Measurements from ENCODE around the gene HERC2. TPM values are rescaled to one million over a fixed set of nuclear protein-coding genes. Genes with fewer than 3 reads are reported as not detected.
"Not testable (repeated sequence)": the region's sequence is repeated elsewhere in the genome, so short reads cannot be mapped to it uniquely, and the experiment has no call there.

HERC2 gene
- total RNA-seq, 2 donors from 2014 or later = 36.7 to 42.9 TPM

DNA sequence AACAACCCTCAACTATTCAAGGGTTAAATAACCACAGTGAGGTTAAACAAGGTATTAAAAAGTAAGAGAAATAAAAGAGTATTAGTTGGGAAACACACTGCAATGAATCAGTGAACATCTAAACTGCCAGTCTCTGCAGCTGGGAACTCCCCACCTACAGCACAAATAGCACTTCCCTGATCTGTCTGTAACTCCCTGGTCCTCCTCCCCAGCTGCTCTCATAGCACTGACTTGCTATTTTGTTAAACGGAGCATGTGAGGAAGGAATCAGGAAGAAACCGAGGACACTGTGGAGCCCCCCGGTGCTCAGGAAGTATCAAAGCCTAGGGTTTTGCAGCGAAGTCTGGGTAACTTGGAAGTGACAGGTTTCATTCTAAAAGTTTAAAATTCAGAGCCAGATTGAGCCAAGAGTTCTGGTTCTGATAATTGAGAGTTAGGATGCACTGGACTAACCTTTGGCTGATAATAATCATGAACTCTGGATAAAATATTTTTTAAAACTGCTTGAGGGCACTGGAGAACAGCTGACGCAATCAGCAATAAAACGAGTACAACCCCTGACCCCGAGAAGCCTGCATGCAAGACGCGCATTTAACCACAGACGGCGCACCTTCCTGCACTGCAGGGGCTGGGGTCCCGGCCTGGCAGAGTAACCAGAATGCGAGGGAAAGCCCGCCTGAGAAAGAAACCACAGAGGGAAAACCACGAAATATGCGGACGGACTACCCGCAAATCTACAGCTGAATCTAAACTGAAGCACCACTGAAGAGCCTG is 118.7 kb downstream of the HERC2 start:
- peak in 1 of 2 donors; percentile 8 for DNase-seq
- ATAC-seq (replicated peaks in 1 of 2) = peak in 1 of 2 donors; percentile 49
- H3K27ac Mint-ChIP-seq = peak overlapping the region; percentile 65
- not testable (repeated sequence) for H3K27me3 Mint-ChIP-seq (ENCODE audit: low read depth); H3K4me1 Mint-ChIP-seq (ENCODE audit: low read depth); H3K9me3 Mint-ChIP-seq
- peaks cover 6 to 17% of the 10 kb centered on the region in 2 donors for H3K36me3 Mint-ChIP-seq (ENCODE audit: insufficient read depth in 2 of 2)
- H3K4me3 Mint-ChIP-seq = peak overlapping the region in 1 of 2 donors; percentile 67

DNA sequence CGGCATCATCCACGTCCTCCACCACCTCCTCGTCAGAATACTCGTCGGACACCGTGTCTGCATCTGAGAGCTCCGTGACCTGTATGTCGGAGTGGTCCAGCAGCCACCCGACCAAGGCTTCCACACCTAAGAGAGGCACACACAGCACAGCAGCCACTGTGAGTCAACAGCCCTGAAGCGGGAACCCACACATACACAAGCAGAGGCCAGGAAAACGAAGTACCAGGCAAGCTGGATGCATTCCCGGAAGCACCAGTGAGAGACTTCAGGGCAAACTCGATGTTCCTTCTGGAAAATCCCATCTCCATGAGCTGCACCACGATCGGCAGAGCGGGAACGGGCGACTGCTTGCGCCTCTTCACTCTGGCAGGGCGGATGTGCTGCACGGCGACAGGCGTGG is 119.9 kb downstream of the HERC2 start:
- H3K36me3 Mint-ChIP-seq (ENCODE audit: insufficient read depth in 2 of 2) = peaks cover 6 to 20% of the 10 kb centered on the region in 2 donors
- not testable (repeated sequence) for H3K27ac Mint-ChIP-seq, H3K4me3 Mint-ChIP-seq

GRCh38 chr15:28198215-28198614 is 123.8 kb downstream of the HERC2 start:
- H3K27ac Mint-ChIP-seq; H3K4me3 Mint-ChIP-seq; H3K9me3 Mint-ChIP-seq; H3K4me1 Mint-ChIP-seq (ENCODE audit: low read depth); H3K27me3 Mint-ChIP-seq (ENCODE audit: low read depth); ATAC-seq (replicated peaks in 1 of 2); DNase-seq: not testable (repeated sequence)
- H3K36me3 Mint-ChIP-seq (ENCODE audit: insufficient read depth in 2 of 2) = peaks cover 6 to 25% of the 10 kb centered on the region in 2 donors

More for the DNA sequence above, 119.9 kb downstream of the HERC2 start:
- not testable (repeated sequence) for H3K4me1 Mint-ChIP-seq (ENCODE audit: low read depth); ATAC-seq (replicated peaks in 1 of 2); H3K27me3 Mint-ChIP-seq (ENCODE audit: low read depth); H3K9me3 Mint-ChIP-seq; DNase-seq

- not testable (repeated sequence) for H3K4me3 Mint-ChIP-seq; H3K4me1 Mint-ChIP-seq (ENCODE audit: low read depth); H3K9me3 Mint-ChIP-seq; H3K27ac Mint-ChIP-seq; H3K27me3 Mint-ChIP-seq (ENCODE audit: low read depth)
- DNase-seq = peak in 1 of 2 donors; percentile 3
- peaks cover 6 to 25% of the 10 kb centered on the region in 2 donors for H3K36me3 Mint-ChIP-seq (ENCODE audit: insufficient read depth in 2 of 2)
- ATAC-seq (replicated peaks in 1 of 2) = peak; percentile 73 to 96
Observed at GRCh38 chr15:28197694-28198093, 124.3 kb downstream of the HERC2 start.

DNA sequence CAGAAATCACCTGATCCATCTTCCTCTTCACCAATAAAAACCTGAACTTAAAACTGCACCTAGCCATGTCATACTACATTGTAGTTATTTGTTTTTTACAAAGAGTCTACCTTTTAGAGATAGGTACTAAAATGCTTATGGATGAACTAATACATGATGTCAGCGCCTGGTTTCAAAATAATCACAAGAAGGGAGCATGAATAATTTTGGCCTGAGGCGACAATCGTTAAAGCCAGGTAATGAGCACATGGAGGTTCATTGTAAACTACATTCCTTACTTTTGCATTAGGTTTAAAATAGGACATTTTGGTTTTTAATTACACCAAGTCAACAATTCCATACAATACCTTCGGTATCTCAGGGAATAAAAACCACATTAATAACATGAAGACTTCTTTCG is 125.4 kb downstream of the HERC2 start:
- not testable (repeated sequence) for H3K9me3 Mint-ChIP-seq; H3K27me3 Mint-ChIP-seq (ENCODE audit: low read depth); H3K4me1 Mint-ChIP-seq (ENCODE audit: low read depth); DNase-seq; ATAC-seq (replicated peaks in 1 of 2); H3K27ac Mint-ChIP-seq; H3K4me3 Mint-ChIP-seq
- peaks cover 6 to 25% of the 10 kb centered on the region in 2 donors for H3K36me3 Mint-ChIP-seq (ENCODE audit: insufficient read depth in 2 of 2)

DNA sequence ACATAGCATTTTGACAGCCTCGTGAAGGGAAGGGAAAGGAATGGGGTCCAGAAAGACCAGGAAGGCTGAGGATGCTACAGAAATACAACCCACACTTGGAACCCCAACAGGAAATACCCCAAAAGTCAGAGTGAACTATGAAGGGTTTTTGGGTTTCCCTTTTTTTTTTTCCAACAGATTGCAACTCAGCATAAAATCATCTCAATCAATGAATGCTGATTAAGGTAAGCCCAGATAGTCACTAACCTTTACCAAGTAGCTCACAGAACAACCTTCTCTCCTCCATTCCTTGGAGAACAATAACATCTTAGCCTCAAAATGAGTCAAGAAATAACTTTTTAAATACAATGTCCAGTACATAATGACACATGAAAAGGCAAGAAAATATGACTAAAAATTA is 129.2 kb downstream of the HERC2 start:
- Mint-ChIP-seq H3K4me1 (ENCODE audit: low read depth) (no peaks in the 10 kb centered on the region), H3K4me3 (no peak overlapping the region), H3K9me3 (no peaks in the 10 kb centered on the region), H3K27me3 (ENCODE audit: low read depth) (no peaks in the 10 kb centered on the region), H3K36me3 (ENCODE audit: insufficient read depth in 2 of 2) (peaks cover 0 to 17% of the 10 kb centered on the region in 2 donors), H3K27ac (peak overlapping the region; percentile 63)
- no peak for ATAC-seq (replicated peaks in 1 of 2)
- no peak for DNase-seq

DNA sequence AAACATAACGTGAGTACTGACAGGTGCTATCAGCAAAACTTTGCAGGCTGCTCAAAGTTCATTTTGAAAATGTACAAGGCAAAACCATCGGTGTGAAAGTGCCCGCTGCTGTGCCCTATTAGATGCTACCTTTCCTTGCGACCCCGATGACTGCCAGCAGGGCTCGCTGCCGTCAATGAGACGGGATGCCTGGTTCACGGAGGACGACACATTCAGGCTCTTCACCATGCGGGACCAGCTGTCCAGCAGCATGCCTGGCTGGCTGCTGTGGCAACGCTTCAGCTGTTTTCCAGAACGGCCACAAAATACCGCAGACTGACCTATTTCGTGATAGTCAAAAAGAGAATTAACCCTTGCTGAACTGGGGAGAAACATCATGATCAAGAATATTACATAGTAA is 130.1 kb downstream of the HERC2 start:
- H3K27ac Mint-ChIP-seq = no peak overlapping the region
- H3K36me3 Mint-ChIP-seq (ENCODE audit: insufficient read depth in 2 of 2) = peaks cover 0 to 19% of the 10 kb centered on the region in 2 donors
- DNase-seq = no peak
- no peak for ATAC-seq (replicated peaks in 1 of 2)
- H3K27me3 Mint-ChIP-seq (ENCODE audit: low read depth) = no peaks in the 10 kb centered on the region
- no peaks in the 10 kb centered on the region for H3K4me1 Mint-ChIP-seq (ENCODE audit: low read depth)
- H3K9me3 Mint-ChIP-seq = no peaks in the 10 kb centered on the region
- no peak overlapping the region for H3K4me3 Mint-ChIP-seq

DNA sequence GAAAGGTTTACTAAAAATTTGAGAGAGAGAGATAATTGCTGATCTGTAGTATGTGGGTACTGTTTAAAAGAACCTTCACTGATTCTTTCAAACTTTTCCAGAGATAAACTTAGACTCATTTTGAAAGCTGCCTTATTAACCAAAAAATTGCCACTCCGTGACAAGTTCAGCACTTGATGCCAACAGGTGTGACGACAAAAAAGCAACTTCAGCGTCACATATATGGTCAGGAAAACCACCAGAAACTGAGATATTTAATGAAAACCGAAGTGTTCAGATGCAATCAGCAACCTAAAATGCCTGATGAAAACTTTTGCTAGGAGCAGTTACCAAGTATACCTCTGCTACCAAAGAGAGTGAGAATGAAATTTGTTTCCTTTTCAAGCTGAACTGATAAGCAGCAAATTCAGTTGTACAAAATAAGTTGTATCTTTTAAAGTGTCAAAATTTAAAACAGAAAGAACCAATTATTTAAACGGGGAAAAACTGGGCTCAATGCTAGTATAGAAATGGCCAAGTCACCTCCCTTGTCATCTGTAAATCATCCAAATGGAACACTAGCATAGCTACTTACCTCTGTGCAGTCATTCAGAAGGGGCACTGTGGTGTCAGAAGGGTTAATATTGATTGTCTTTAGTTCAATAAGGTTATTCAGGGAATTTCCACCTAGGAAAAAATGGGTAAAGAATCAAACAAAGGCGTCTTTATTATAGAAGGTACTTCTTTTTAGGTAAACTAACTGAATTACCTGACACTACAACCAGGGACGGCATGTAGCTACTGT is 131.4 kb downstream of the HERC2 start:
- H3K27ac Mint-ChIP-seq = no peak overlapping the region
- H3K9me3 Mint-ChIP-seq = no peaks in the 10 kb centered on the region
- no peaks in the 10 kb centered on the region for H3K27me3 Mint-ChIP-seq (ENCODE audit: low read depth)
- H3K4me3 Mint-ChIP-seq = no peak overlapping the region
- H3K4me1 Mint-ChIP-seq (ENCODE audit: low read depth) = no peaks in the 10 kb centered on the region
- ATAC-seq (replicated peaks in 1 of 2) = no peak
- DNase-seq = no peak
- H3K36me3 Mint-ChIP-seq (ENCODE audit: insufficient read depth in 2 of 2) = peaks cover 2 to 19% of the 10 kb centered on the region in 2 donors

GRCh38 chr15:28185148-28185895 is 136.7 kb downstream of the HERC2 start:
- no peak for ATAC-seq (replicated peaks in 1 of 2)
- no peak for DNase-seq
- Mint-ChIP-seq H3K9me3 (no peaks in the 10 kb centered on the region), H3K4me1 (ENCODE audit: low read depth) (no peaks in the 10 kb centered on the region), H3K27me3 (ENCODE audit: low read depth) (no peaks in the 10 kb centered on the region), H3K36me3 (ENCODE audit: insufficient read depth in 2 of 2) (peaks cover 2 to 9% of the 10 kb centered on the region in 2 donors), H3K27ac (no peak overlapping the region), H3K4me3 (no peak overlapping the region)

- H3K4me1 Mint-ChIP-seq (ENCODE audit: low read depth) = no peaks in the 10 kb centered on the region
- H3K27ac Mint-ChIP-seq = no peak overlapping the region
- DNase-seq (no peak), ATAC-seq (replicated peaks in 1 of 2) (no peak)
- H3K27me3 Mint-ChIP-seq (ENCODE audit: low read depth) = no peaks in the 10 kb centered on the region
- no peaks in the 10 kb centered on the region for H3K9me3 Mint-ChIP-seq
- H3K4me3 Mint-ChIP-seq = no peak overlapping the region
- peaks cover 2 to 8% of the 10 kb centered on the region in 2 donors for H3K36me3 Mint-ChIP-seq (ENCODE audit: insufficient read depth in 2 of 2)
Observed at GRCh38 chr15:28184166-28184565, 137.8 kb downstream of the HERC2 start.

DNA sequence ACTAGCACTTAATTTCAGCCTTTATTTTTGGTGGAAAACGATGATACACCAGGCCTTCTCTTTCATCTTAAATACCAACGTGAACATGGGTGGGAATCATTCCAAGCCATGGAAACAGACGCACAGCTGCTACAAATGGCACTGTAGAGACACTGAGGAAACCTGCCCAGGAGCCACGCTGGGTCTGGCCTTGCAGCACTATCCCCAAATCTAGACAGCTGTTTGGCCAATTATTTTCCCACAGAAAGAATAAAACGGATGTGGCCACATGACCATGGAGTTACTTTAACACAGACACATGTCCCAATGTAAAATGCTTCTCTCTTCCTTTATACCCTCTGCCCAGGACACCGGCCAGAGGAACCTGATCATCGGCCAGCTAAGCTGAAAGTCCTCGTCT is 139.2 kb downstream of the HERC2 start:
- no peaks in the 10 kb centered on the region for H3K9me3 Mint-ChIP-seq
- no peak for ATAC-seq (replicated peaks in 1 of 2)

GRCh38 chr15:28182216-28182615 is 139.8 kb downstream of the HERC2 start:
- Mint-ChIP-seq H3K36me3 (ENCODE audit: insufficient read depth in 2 of 2) (peaks cover 2 to 3% of the 10 kb centered on the region in 2 donors), H3K27me3 (ENCODE audit: low read depth) (no peaks in the 10 kb centered on the region), H3K27ac (no peak overlapping the region), H3K4me3 (no peak overlapping the region), H3K4me1 (ENCODE audit: low read depth) (no peaks in the 10 kb centered on the region), H3K9me3 (no peaks in the 10 kb centered on the region)
- no peak for DNase-seq
- no peak for ATAC-seq (replicated peaks in 1 of 2)

More for the DNA sequence above, 139.2 kb downstream of the HERC2 start:
- H3K27me3 Mint-ChIP-seq (ENCODE audit: low read depth) = no peaks in the 10 kb centered on the region
- H3K27ac Mint-ChIP-seq = no peak overlapping the region
- no peak overlapping the region for H3K4me3 Mint-ChIP-seq
- H3K4me1 Mint-ChIP-seq (ENCODE audit: low read depth) = no peaks in the 10 kb centered on the region
- no peak for DNase-seq
- peaks cover 2 to 4% of the 10 kb centered on the region in 2 donors for H3K36me3 Mint-ChIP-seq (ENCODE audit: insufficient read depth in 2 of 2)

DNA sequence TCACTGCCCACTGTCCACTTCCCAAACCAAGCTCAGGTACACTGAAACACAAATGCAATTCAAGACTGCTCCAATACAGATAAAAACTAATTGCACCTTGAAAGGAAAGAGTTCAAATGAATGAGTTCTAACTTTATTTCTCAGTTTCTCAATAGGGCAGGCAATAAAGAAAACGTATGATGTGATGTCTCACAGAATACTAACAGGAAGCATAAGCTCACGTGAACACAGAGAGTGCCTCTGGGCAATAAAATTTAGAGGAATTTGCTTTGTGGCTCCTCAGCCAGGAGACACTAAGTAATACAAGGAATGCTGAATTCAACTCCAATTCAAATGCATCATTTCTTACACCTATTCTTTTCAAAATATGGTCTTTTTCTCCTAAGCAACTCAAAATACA is 140.6 kb downstream of the HERC2 start:
- Mint-ChIP-seq H3K36me3 (ENCODE audit: insufficient read depth in 2 of 2) (peaks cover 0 to under 1% of the 10 kb centered on the region in 2 donors), H3K9me3 (no peaks in the 10 kb centered on the region), H3K4me3 (no peak overlapping the region), H3K27me3 (ENCODE audit: low read depth) (no peaks in the 10 kb centered on the region), H3K27ac (no peak overlapping the region), H3K4me1 (ENCODE audit: low read depth) (no peaks in the 10 kb centered on the region)
- DNase-seq = no peak
- ATAC-seq (replicated peaks in 1 of 2) = no peak

Measured in activated T-cell treated with anti-CD3 and anti-CD28 coated beads, Interleukin-2, amount 50 U/mL, for 72 hours (primary cell).